Activated CD4-positive, alpha-beta T cell treated with anti-CD3 and anti-CD28 coated beads, Interleukin-2, Interleukin-6, amounts not matched to agents 100 ng/mL and 50 ng/mL, durations not matched to agents 16 hours and 8 hours (primary cell): ENCODE data around the gene NOC2L.

Experiments
- DNase-seq: peaks from one replicate; pipeline ENCODE4 v3.0.0-alpha.2; 2020

NOC2L gene

DNA sequence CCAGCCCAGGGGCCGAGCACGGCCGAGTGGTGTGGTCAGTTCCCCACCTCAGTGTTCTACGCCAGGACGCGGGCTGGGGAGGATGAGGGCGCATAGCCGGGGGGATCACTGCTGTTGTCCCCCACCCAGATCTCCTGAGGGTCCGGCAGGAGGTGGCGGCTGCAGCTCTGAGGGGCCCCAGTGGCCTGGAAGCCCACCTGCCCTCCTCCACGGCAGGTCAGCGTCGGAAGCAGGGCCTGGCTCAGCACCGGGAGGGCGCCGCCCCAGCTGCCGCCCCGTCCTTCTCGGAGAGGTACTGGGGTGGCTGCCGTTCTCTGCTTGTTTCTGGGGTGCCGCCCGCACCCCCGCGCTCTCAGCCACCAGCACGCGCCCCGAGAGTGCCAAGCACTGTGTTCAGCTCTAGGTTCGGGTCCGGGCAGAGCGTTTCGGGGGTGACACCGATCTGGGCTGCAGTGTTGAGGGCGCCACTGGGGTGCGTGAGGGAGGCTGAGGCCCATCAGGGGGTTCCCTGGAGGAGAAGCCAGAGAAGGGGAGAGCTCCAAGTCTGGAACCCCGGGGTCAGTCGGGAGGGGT is 18.0 kb downstream of the NOC2L start:
- no peak for DNase-seq

- no peak for DNase-seq
Measured at GRCh38 chr1:940107-941014, 18.7 kb downstream of the NOC2L start.

DNA sequence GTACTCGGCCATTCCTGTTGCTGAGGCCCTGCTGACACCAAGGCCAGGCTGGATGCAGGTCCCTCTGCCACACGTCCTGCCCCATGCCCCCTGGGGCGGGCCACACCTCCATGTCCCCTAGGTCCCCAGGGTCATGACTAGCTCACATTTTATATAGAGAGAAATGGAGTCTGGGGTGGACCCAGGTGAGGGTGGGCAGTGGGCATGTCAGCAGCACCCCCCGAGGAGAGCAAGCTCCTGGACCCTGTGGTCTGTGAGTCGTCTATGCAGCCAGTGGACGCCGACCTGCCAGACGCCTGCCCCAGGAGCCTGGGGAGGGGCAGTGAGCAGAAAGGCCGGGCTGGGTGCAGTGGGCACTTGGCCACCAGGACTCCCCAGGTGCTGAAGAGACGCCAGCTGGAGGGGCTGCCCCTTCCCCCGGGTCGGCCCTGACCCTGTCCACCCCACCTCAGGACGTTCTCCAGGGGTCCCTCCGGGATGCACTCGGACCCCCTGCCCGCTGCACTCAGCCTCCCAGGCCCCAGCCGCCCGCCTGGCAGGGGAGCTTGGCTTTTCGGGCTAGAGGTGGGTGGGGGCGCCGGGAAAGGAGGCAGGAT is 19.4 kb downstream of the NOC2L start:
- no peak for DNase-seq

DNA sequence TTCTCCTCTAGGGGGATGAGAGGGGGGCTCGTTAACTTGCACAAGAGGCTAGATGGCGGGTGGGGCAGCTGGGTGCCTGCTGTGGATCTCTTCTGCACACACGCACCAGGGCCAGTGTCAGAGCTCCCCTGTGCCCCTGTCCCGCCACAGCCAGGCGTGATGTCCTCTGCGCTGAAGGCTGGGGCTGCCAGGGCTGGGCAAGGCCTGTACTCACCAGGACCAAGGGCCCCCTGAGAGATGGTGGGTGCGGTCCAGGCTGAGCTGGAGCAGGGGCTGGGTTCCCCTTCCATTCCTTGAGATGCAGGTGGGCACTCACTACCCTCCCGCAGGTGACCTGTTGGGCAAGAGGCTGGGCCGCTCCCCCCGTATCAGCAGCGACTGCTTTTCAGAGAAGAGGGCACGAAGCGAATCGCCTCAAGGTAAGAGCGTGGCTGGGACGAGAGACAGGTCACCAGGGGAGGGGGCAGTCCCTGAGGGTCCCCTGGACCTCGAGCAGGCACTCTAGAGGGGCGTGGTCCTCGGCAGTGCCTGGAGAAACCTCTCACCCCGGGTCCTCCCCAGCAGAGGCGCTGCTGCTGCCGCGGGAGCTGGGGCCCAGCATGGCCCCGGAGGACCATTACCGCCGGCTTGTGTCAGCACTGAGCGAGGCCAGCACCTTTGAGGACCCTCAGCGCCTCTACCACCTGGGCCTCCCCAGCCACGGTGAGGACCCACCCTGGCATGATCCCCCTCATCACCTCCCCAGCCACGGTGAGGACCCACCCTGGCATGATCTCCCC is 20.2 kb downstream of the NOC2L start:
- DNase-seq, result no peak

DNA sequence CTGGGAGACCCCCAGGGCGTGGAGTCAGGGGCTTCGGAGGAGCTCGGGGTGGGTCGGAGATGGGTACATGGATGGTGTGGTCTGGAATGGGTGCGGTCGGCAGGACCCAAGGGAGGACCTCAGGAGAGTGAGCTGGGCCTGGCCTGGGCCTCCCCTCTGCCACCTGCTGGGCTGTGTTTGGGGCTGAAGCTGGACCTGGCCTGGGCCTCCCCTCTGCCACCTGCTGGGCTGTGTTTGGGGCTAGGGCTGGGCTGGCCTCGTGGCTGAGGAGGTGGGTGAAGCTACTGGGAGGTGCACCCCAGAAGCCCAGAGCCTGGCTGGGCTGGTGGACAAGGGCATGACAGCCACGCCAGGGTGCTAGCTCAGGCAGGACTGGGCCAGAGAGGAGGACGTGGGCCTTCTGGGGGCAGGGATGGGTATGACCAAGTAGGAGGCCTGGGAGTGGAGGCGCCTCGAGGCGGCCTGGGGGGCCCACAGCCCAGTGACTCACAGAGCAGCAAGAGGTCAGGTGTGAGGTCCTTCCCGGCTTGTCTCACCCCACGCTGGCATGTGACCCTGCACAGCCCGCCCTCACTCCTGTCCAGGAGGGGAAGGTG is 20.9 kb downstream of the NOC2L start:
- DNase-seq, result no peak

DNA sequence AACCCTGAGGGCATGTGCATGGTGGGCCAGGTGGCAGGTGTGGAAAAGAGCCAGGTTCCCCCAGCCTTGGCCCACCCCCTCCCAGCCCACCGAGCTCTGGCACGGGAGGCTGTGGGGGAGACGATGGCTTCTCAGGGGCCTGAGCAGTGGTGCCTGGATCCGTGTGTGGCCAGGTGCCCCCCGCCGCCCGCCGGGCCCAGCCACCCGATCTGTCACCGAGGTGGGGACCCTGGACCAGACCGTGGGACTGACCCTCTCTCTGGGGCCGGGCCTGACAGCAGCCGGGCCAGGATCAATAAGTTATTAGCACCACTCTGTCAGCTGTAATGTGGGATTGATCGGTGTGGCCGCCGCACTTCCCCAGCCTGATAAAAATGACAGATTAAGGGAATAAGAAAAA is 21.5 kb downstream of the NOC2L start:
- no peak for DNase-seq

GRCh38 chr1:936348-937264 is 22.4 kb downstream of the NOC2L start:
- DNase-seq, result no peak

GRCh38 chr1:935751-936231 is 23.3 kb downstream of the NOC2L start:
- no peak for DNase-seq

DNA sequence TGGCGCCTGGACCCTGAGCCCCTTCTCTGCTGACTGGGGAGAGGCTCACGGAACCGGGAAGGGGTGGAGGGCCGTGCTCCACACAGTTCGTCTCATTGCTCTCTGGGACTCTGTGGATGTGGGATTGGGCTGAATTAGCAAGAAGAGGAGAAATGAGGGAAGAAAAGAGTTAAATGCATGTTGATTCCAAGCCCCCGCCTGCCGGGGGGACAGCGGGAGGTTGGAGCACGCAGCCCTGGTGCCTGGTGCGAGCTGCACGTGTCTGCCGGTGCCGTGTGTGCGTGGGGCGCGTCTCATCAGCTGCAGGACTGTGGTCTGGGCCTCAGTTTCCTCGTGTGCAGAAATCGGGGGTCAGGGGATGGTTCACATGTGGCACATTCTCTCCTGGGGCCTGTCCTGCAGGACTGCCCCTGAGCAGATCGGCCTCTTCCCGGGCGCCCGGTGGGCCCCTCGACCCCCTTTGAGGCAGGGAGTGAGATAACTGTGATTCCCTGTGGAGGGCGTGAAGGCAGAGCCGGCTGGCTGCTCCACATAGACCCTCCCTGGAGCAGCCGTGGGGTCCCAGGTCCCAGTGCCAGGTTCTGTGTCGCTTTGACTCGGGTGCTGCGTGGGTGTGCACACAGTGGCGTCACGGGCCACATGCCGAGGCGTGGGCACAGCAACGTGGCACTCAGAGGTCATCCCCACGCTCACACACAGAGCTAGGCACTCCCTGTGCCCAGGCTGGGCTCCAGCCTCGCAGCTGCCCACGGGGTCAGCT is 23.9 kb downstream of the NOC2L start:
- no peak for DNase-seq

GRCh38 chr1:933603-933940 is 25.5 kb downstream of the NOC2L start:
- DNase-seq, result no peak

GRCh38 chr1:932776-933602 is 26.1 kb downstream of the NOC2L start:
- no peak for DNase-seq

- DNase-seq, result no peak
Measured at GRCh38 chr1:932173-932510, 26.9 kb downstream of the NOC2L start.

DNA sequence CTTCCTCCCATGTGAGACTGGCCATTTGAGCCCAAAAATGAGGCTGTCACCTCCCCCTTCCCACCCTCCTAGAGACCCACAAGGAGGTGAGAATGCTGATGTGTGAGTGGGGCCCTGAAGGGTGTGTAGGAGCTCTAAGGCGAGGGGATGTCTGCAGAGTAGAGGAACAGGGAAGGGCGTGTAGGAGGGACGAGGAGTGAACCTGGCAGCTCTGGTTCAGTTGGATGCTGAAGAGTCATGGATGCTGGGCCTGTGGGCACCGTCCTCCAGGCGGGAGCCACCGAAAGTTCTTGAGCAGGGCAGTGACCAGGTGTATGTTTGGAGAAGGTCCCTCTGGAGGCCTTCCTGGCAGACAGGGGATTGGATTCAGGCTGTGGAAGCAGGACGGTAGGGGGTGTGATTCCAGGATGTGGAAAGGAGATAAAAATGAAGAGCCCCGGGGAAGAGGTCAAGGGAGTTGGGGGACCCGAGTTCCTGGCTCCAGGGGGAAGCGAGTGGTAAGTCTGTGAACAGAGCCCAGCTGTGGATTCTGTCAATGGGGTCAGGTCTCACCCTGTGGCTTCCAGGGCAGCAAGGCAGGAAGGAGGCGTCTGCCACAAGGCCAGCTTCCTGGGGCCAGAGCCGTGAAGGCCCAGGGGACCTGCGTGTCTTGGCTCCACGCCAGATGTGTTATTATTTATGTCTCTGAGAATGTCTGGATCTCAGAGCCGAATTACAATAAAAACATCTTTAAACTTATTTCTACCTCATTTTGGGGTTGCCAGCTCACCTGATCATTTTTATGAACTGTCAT is 27.5 kb downstream of the NOC2L start:
- no peak for DNase-seq

DNA sequence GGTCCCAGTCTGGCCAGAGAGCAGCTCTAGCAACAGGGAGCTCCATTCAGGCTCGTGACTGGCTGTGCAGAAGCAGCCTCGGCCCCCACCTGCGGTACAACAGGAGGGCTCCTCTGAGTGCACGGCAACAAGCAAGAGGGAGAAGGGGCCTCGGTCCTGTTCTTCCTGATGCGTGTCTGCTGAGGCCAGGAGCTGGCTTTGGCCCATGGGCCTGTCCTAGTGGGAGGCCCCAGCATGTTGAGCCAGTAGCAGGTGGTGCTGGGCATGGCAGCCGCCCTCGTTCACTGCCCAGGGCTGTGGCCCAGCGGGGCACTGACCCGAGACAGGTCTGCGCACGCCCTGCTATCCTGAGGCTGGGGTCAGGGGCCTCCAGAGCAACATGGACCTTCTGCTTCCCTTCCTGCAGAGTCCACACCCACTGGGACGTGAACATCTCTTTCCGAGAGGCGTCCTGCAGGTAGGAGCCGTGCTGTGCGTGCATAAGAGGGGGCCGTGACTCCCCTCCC is 28.4 kb downstream of the NOC2L start:
- DNase-seq, result no peak

DNA sequence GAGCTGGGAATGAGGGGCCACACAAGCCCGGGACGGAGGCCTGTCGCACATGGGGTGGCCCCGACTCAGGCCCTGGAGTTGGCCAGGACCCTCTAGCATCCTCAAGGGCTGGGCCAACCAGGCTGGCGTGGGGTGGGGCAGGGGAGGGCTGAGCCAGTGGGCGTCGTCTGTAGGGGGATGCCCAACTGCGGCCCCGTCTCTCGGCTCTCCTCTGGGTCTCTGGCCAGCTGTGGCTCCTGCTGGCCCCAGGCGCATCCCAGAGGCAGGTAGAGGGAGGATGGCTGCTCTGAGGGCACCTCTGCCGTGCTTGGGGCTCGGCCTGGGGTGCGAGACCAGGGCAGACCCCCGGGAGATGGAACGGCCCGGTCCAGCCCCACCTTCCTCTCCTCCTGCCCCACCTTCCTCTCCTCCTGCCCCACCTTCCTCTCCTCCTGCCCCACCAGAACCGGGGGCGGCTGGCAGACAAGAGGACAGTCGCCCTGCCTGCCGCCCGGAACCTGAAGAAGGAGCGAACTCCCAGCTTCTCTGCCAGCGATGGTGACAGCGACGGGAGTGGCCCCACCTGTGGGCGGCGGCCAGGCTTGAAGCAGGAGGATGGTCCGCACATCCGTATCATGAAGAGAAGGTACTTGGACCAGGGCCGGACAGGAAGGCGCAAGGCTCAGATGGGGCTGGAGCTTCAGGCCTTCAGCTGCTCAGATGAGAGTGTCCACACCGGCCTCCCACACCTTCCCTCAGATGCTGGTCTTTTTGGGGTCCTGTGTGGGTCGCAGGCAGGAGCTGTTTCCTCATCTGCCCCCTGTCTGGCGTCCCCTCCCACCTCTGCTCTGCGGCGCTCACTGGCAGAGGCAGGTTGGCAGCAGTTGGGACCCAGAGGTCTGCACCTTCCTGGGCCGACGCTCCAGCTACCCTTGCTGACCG is 29.1 kb downstream of the NOC2L start:
- no peak for DNase-seq

DNA sequence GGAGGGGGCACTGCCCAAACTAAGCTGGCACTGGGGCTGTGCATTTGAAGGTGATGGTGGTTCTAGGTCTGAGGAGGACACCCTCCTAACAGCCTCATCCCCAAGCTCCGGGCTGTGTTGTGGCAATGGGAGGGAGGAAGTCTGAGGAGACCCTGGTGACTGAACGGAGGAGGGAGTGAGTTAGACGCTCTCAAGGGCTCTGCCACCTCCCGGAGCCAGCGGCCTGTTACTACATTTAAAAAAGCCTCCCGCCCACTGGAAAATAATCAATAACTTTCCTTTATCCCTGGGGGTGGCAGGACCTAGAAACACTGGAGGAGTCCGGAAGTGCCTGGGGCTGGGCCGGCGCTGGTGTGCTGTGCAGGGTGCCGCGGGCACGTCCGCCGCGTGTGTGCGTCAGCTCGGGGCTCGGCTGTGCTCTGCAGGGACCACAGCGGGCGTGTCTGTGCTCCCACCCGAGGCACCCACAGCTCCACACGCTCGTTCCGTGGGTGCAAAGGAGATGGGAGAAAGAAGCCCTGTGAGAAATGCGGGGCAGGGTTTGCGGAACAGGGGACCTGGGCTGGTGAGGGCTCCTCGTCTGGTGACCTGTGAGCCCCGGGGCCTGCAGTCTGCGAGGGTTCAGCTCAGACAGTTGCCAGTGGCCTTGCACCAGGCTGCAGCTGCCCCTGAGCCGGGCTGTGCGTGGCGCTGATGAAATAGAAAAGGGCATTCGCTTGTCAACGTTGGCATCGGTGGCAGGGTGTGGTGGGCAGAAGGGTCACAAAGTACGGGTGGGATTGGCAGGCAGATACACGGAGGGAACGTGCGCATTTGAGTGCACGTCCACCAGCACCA is 30.0 kb downstream of the NOC2L start:
- DNase-seq, result no peak

GRCh38 chr1:927748-928147 is 31.3 kb downstream of the NOC2L start:
- no peak for DNase-seq
